PFSK-1 (cell line): Measurements from ENCODE around the gene DCC.

ENCODE experiments used
- FOXP2 ChIP-seq: optimal IDR thresholded peaks from 2 replicates; pipeline ENCODE3; 2011; ENCODE audit warnings: borderline replicate concordance, control low read depth, inconsistent platforms; ENCODE audit not compliant: insufficient read depth; ENCODE audit errors: extremely low read length, extremely low read depth
- POLR2AphosphoS5 ChIP-seq: IDR thresholded peaks from 2 replicates; pipeline ENCODE4 v1.6.1; 2012; ENCODE audit warnings: low read depth, mild to moderate bottlenecking, control low read depth, low read length, moderate library complexity
- REST ChIP-seq, 2 experiments: IDR thresholded peaks; 2 replicates each; pipeline versions ENCODE4 v1.6.1 to v1.8.0; 2011 to 2012; ENCODE audit warnings: low read depth in 2 of 2, low read length in 2 of 2, control low read depth in 1 of 2, inconsistent platforms in 1 of 2, mild to moderate bottlenecking in 1 of 2, moderate library complexity in 1 of 2; ENCODE audit not compliant: insufficient read depth in 1 of 2
- SIN3A ChIP-seq: IDR thresholded peaks from 2 replicates; pipeline ENCODE4 v1.6.1; 2012; ENCODE audit warnings: mild to moderate bottlenecking, low read length, moderate library complexity, borderline replicate concordance; ENCODE audit not compliant: insufficient read depth
- TAF1 ChIP-seq: IDR thresholded peaks from 2 replicates; pipeline ENCODE4 v1.6.1; 2012; ENCODE audit warnings: low read length, control low read depth, borderline replicate concordance; ENCODE audit not compliant: insufficient read depth

The DCC gene

DNA sequence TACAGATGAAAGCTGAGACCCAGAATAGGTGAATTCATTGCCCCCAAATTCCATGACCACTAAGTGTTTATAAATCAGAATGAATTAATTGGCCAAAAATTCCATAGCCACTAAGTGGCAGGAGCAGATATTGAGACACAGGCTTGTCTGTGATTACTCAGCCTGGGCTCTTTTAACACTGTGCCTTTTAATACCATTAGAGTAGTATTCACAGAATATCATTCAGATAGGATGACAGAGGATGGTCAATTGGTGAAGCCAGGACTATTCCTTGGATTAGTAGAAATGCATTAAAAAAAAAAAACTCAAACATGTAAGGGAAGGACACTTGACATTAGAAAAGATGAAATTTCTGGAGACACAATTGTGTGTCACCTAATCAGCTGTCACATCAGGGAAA is 698.6 kb downstream of the DCC start:
- no peak for TF ChIP-seq REST (IDR thresholded peaks at IDR 0.05; ENCODE audit: insufficient read depth in 1 of 2, low read depth in 2 of 2, low read length in 2 of 2)
- TF ChIP-seq POLR2AphosphoS5, result no peak
- TF ChIP-seq FOXP2, result no peak
- TF ChIP-seq SIN3A, result no peak
- no peak for TF ChIP-seq TAF1

- no peak for TF ChIP-seq TAF1
- no peak for TF ChIP-seq REST (IDR thresholded peaks at IDR 0.05; ENCODE audit: insufficient read depth in 1 of 2, low read depth in 2 of 2, low read length in 2 of 2)
- TF ChIP-seq POLR2AphosphoS5, result no peak
- no peak for TF ChIP-seq FOXP2
- TF ChIP-seq SIN3A, result no peak
These were observed 700.3 kb downstream of the DCC start for GRCh38 chr18:53040286-53040685.

DNA sequence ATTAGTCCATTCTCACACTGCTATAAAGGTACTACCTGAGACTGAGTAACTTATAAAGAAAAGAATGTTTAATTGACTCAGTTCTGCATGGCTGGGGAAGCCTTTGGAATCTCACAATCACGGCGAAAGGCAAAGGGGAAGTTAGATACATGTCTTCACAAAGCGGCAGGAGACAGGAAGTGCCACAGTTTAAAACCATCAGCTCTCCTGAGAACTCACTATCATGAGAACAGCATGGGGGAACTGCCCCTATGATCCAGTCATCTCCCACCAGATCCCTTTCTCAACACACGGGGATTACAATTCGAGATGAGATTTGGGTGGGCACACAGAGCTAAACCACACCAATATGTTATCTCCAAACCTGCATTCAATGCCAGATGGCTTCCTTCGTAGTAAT is 716.1 kb downstream of the DCC start:
- TF ChIP-seq TAF1 (no peak), REST (IDR thresholded peaks at IDR 0.05; ENCODE audit: insufficient read depth in 1 of 2, low read depth in 2 of 2, low read length in 2 of 2) (no peak), SIN3A (no peak), FOXP2 (no peak), POLR2AphosphoS5 (no peak)

GRCh38 chr18:53070788-53071187 is 730.8 kb downstream of the DCC start:
- no peak for TF ChIP-seq SIN3A
- TF ChIP-seq REST (IDR thresholded peaks at IDR 0.05; ENCODE audit: insufficient read depth in 1 of 2, low read depth in 2 of 2, low read length in 2 of 2), result no peak
- TF ChIP-seq POLR2AphosphoS5, result no peak
- TF ChIP-seq FOXP2, result no peak
- TF ChIP-seq TAF1, result no peak

GRCh38 chr18:53080687-53081086 is 740.7 kb downstream of the DCC start:
- no peak for TF ChIP-seq FOXP2
- no peak for TF ChIP-seq SIN3A
- no peak for TF ChIP-seq TAF1
- no peak for TF ChIP-seq POLR2AphosphoS5
- no peak for TF ChIP-seq REST (IDR thresholded peaks at IDR 0.05; ENCODE audit: insufficient read depth in 1 of 2, low read depth in 2 of 2, low read length in 2 of 2)
